Endothelial cell of umbilical vein (primary cell): ENCODE measurements around the gene SLC39A8. TPM values are rescaled to one million over a fixed set of nuclear protein-coding genes. Genes with fewer than 3 reads are reported as not detected.

Experiments used
- BruUV-seq: library from RNA; stranded (reverse); fragments of 400-500 nt; replicated peaks from 2 replicates; lab custom pipeline; 2021; lab: Mats Ljungman, UMichigan
- CTCF ChIA-PET: fragments of 300-600, 350-600 bp; sonication (Branson Sonifier 250); formaldehyde crosslinking; loops from one replicate; lab custom pipeline; 2021; ENCODE audit warnings: antibody characterized with exemption, inconsistent platforms; lab: Charles Lee
- POLR2A ChIA-PET: fragments of 300-600, 350-600 bp; sonication (Branson Sonifier 250); formaldehyde crosslinking; loops from one replicate; lab custom pipeline; 2021; ENCODE audit warnings: antibody characterized with exemption, inconsistent platforms; lab: Charles Lee
- DNase-seq: peaks from one replicate; pipeline ENCODE4 v3.0.0-alpha.2; 2011; ENCODE audit warnings: low read depth, low spot score
- FAIRE-seq: peaks from 2 replicates; lab custom pipeline; 2011; peaks lifted over from hg19 to GRCh38; lab: Jason Lieb, UNC
- H2AFZ ChIP-seq: 2 replicates; pipeline ENCODE4 v1.6.0; 2012; ENCODE audit warnings: low read depth, low read length, control low read depth, inconsistent platforms
- H3K27ac ChIP-seq: 2 replicates; pipeline ENCODE4 v1.5.1; 2011; ENCODE audit warnings: low read depth, mild to moderate bottlenecking, control low read depth, low read length, moderate library complexity; ENCODE audit not compliant: insufficient read depth
- H3K27me3 ChIP-seq, 2 experiments: 2 replicates each; pipeline versions ENCODE4 v1.6.0 to v1.6.1; 2011; ENCODE audit warnings: low read length in 2 of 2, mixed read lengths in 1 of 2; ENCODE audit not compliant: control insufficient read depth in 2 of 2, insufficient read depth in 2 of 2
- H3K36me3 ChIP-seq, 2 experiments: 2 replicates in 1 of 2; 3 replicates in 1 of 2; pipeline ENCODE4 v1.5.1; 2011; ENCODE audit warnings: low read length in 2 of 2, mild to moderate bottlenecking in 1 of 2, moderate library complexity in 1 of 2; ENCODE audit not compliant: control insufficient read depth in 2 of 2, insufficient read depth in 2 of 2; ENCODE audit errors: extremely low read depth in 1 of 2
- H3K4me1 ChIP-seq: 3 replicates; pipeline ENCODE4 v1.5.1; 2011; ENCODE audit warnings: mild to moderate bottlenecking, low read length; ENCODE audit not compliant: control insufficient read depth, insufficient read depth; ENCODE audit errors: extremely low read depth
- H3K4me2 ChIP-seq: 2 replicates; pipeline ENCODE4 v1.6.1; 2011; ENCODE audit warnings: low read length, control low read depth, mixed read lengths; ENCODE audit not compliant: insufficient read depth
- H3K4me3 ChIP-seq, 3 experiments: fragments of 200-600 bp in 1 of 3; sonication (generic), shearing (Covaris generic) in 1 of 3; replicated peaks in 1 of 3; 2 replicates each; pipeline ENCODE4 v1.5.1; 2011 to 2016; ENCODE audit warnings: control low read depth in 3 of 3, low read length in 3 of 3, mild to moderate bottlenecking in 2 of 3, inconsistent platforms in 1 of 3, low read depth in 1 of 3, moderate library complexity in 1 of 3; ENCODE audit not compliant: insufficient read depth in 1 of 3
- H3K79me2 ChIP-seq: 2 replicates; pipeline ENCODE4 v1.6.0; 2012; ENCODE audit warnings: low read length, inconsistent platforms; ENCODE audit not compliant: control insufficient read depth, insufficient read depth
- H3K9ac ChIP-seq: replicated peaks from 2 replicates; pipeline ENCODE3; 2011; ENCODE audit warnings: low read length, control low read depth; ENCODE audit not compliant: insufficient read depth; ENCODE audit errors: extremely low read depth
- H3K9me1 ChIP-seq: replicated peaks from 3 replicates; pipeline ENCODE4 v1.6.0; 2011; ENCODE audit warnings: mild to moderate bottlenecking, low read length; ENCODE audit not compliant: control insufficient read depth, insufficient read depth; ENCODE audit errors: extremely low read depth
- H3K9me3 ChIP-seq: replicated peaks from 2 replicates; pipeline ENCODE4 v1.5.1; 2012; ENCODE audit warnings: low read length, inconsistent platforms; ENCODE audit not compliant: control insufficient read depth, insufficient read depth
- H4K20me1 ChIP-seq: replicated peaks from 2 replicates; pipeline ENCODE3; 2011; ENCODE audit warnings: mild to moderate bottlenecking, low read length; ENCODE audit not compliant: control insufficient read depth, insufficient read depth; ENCODE audit errors: extremely low read depth
- CTCF ChIP-seq, 2 donors: IDR thresholded peaks; 1 replicate in 1 of 2; 2 replicates in 1 of 2; pipeline ENCODE4 v1.5.1; 2011; ENCODE audit warnings: low read length in 2 of 2, mild to moderate bottlenecking in 2 of 2, moderate library complexity in 2 of 2, control low read depth in 1 of 2, inconsistent platforms in 1 of 2, low read depth in 1 of 2; ENCODE audit not compliant: insufficient read depth in 1 of 2; ENCODE audit errors: extremely low read depth in 1 of 2
- EZH2 ChIP-seq: IDR thresholded peaks from 2 replicates; pipeline ENCODE4 v1.6.1; 2012; ENCODE audit warnings: borderline replicate concordance, low read depth, mild to moderate bottlenecking, moderate library complexity, low read length, inconsistent platforms; ENCODE audit not compliant: severe bottlenecking
- FOS ChIP-seq: IDR thresholded peaks from 2 replicates; pipeline ENCODE4 v1.6.1; 2011; ENCODE audit warnings: mild to moderate bottlenecking, low read length, moderate library complexity, borderline replicate concordance; ENCODE audit not compliant: insufficient read depth
- GATA2 ChIP-seq: IDR thresholded peaks from 2 replicates; pipeline ENCODE4 v1.7.0; 2011; ENCODE audit warnings: low read depth, mild to moderate bottlenecking, moderate library complexity, mixed read lengths, low read length; ENCODE audit not compliant: insufficient read length, insufficient read depth
- JUN ChIP-seq: IDR thresholded peaks from 2 replicates; pipeline ENCODE4 v1.6.1; 2011; ENCODE audit warnings: borderline replicate concordance, low read depth; ENCODE audit not compliant: insufficient read length, insufficient read depth
- MAX ChIP-seq: IDR thresholded peaks from 2 replicates; pipeline ENCODE4 v1.6.1; 2011; ENCODE audit not compliant: insufficient read depth, insufficient read length
- MYC ChIP-seq: IDR thresholded peaks from one replicate; pipeline ENCODE4 v1.6.1; 2011; ENCODE audit warnings: mild to moderate bottlenecking, low read depth, low read length
- POLR2A ChIP-seq: IDR thresholded peaks from 2 replicates; pipeline ENCODE4 v1.6.1; 2012; ENCODE audit warnings: low read depth, mild to moderate bottlenecking, control low read depth, low read length
- POLR2AphosphoS5 ChIP-seq: IDR thresholded peaks from 2 replicates; pipeline ENCODE4 v1.6.1; 2012; ENCODE audit warnings: low read depth, mild to moderate bottlenecking, control low read depth, low read length, moderate library complexity; ENCODE audit not compliant: insufficient read depth
- dilution Hi-C: fragments of 300-500 bp; cut with MboI; formaldehyde crosslinking; loops from one replicate; pipeline ENCODE4 v1.15.0; 2019; ENCODE audit warnings: low sequenced_read_pairs; ENCODE audit not compliant: extremely low pct_ligation_motif_present
- intact Hi-C: fragments of 100-400 bp; cut with micrococcal nuclease; formaldehyde crosslinking; loops from one replicate; pipeline ENCODE4 v1.10.0; 2022
- polyA plus RNA-seq, 4 experiments: library from polyadenylated mRNA; depleted of rRNA in 3 of 4; stranded (reverse) in 3 of 4; unstranded in 1 of 4; fragments of >200 nt; gene quantifications; 2 replicates each; pipeline versions ENCODE4 v1.2.1 to v1.2.3, GENCODE V29; 2011 to 2012; ENCODE audit warnings: missing spikeins in 1 of 4
- total RNA-seq: library from RNA; stranded (reverse); gene quantifications from 2 replicates; pipeline ENCODE4 v1.2.3, GENCODE V29; 2021

Gene SLC39A8
- total and polyA plus RNA-seq, 2 donors (not counting 3 experiments of a cell fraction or from before 2014, with no cell fraction given) = 1.7 to 6.7 TPM

- Histone ChIP-seq H3K9ac (no peak overlapping the region), H3K4me2 (no peak overlapping the region), H3K9me3 (no peaks in the 10 kb centered on the region), H3K27ac (no peak overlapping the region), H3K36me3 (no peaks in the 10 kb centered on the region), H3K27me3 (no peaks in the 10 kb centered on the region), H3K79me2 (no peaks in the 10 kb centered on the region), H2AFZ (no peak overlapping the region), H3K4me1 (no peaks in the 10 kb centered on the region), H4K20me1 (no peaks in the 10 kb centered on the region), H3K9me1 (no peaks in the 10 kb centered on the region), H3K4me3 (no peak overlapping the region)
- dilution Hi-C loops = no loop called here
- POLR2A ChIA-PET = no interaction called here
- CTCF ChIA-PET = no interaction called here
- DNase-seq (no peak), FAIRE-seq (no peak)
- TF ChIP-seq CTCF (IDR thresholded peaks at IDR 0.05; ENCODE audit: extremely low read depth in 1 of 2, insufficient read depth in 1 of 2, low read depth in 1 of 2, low read length in 2 of 2) (no peak), MYC (no peak), MAX (no peak), FOS (no peak), POLR2A (no peak), EZH2 (no peak), JUN (no peak), POLR2AphosphoS5 (no peak), GATA2 (no peak)
- no TSS peak for BruUV-seq
- intact Hi-C loops = no loop called here
Observed at GRCh38 chr4:102338405-102338804, 6.9 kb downstream of the SLC39A8 start.
